TTC549 (cell line): ENCODE results near the gene WASHC2A.
"Not testable (repeated sequence)": the region's sequence is repeated elsewhere in the genome, so short reads cannot be mapped to it uniquely, and the experiment has no call there.

Experiments used
- FAIRE-seq: peaks from 2 replicates; lab custom pipeline; 2012; peaks lifted over from hg19 to GRCh38; lab: Jason Lieb, UNC

Gene WASHC2A

DNA sequence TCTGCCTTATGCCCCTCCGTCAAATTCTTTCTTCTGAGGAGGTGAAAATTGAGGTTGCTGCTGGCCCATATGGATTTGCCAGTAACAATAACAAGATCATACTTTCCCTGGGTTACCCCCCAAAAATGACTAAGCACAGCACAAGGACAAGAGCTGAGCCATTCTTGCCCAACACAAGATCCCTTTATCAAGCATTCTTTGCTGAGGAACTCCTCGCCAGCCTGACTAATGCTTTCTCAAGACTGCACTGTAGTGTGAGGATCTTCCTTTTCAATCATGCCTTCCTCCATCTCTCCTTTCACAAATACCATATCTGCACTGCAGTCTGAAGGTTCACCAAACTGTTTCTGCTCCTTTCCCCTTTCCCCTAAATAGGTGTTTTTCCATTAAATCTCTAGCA is 92.1 kb downstream of the WASHC2A start:
- not testable (repeated sequence) for FAIRE-seq

DNA sequence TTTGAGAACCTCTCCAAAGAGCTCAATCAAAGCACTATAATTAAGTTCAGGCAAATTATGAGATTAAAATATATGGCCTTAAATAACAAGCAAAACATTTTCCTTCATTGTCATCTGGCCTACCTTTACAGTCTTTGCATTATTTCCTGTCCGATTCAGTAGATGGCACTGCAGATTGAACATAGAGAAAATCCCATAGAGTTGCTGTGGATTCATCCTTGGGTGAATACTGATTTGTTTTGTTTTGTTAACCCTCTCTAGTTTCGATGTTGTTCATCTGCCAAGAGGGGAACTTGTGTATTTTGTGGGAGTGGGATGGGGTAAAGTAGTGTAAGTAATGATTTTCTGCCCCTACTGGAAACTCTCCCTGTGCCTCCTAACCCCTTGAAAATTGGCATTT is 97.3 kb downstream of the WASHC2A start:
- not testable (repeated sequence) for FAIRE-seq

DNA sequence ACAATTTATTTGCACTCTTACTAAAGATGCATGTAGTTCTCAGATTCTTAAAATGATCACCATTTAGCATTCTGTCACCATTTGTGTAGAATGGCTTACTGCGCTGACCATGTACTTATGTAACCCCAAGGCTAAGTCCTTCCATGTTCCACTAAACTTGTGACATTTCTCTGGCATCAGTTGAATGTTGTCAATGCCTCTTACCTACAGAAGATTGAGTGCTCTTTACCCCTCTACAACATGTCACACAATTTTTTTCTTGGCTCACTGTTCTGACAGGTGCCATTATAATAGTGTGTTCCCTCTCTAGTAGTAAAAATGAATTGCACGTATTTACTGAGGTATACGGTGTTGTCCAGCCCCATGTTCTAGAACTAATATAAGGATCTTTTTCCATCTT is 100.1 kb downstream of the WASHC2A start:
- FAIRE-seq: not testable (repeated sequence)

DNA sequence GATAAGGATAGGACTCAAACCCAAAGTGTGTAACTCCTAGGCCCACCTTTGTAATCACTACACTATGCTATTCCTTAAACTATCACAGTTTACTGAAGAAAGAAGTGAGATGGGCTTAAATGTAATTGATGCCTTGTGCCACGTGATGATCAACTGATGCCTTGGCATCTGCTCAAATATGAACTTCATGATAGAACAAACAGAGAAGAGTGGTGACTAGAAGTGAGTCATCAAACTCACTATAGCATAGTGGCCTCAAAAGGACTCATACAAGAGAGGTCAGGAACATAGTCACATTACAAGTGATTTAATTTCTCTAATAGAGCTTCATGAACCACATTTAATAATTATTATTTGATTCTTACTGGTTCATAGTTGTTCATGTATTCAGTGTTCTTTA is 101.8 kb downstream of the WASHC2A start:
- FAIRE-seq: not testable (repeated sequence)

DNA sequence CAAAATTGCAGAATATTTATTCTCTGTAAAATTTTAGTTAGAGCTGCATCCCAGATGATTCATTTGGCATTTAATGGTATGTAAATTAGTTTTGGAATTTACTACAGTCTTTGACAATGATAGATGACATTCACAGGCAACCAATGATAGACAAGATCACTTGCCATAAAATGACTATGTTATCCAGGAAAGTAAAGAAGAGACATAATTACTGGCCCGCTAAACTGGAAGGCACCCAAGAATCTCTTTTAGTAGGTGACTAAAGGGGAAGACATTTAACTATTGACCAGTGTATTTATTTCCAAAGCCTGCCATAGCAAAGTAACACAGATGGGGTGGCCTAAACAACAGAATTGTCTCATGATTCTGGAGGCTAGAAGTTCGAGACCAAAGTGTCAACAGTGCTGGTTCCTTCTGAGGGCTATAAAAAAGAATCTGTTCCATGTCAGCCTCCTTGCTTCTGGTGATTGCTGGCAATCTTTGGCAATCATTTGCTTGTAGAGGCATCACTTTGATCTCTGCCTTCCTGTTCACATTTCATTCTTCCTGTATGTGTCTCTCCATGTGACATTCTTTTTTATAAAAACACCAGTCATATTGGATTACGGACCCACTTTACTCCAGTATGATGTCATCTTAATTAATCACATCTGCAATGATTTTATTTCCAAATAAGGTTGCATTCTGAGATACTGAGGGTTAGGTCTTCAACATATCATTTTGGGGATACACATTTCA is 107.2 kb downstream of the WASHC2A start:
- FAIRE-seq: not testable (repeated sequence)
